ENCODE data around the gene ZNF512B. TPM values are rescaled to one million over a fixed set of nuclear protein-coding genes. Genes with fewer than 3 reads are reported as not detected.
A peak's percentile ranks its signal among the peaks of the same experiment; 100 is the strongest.
"Not testable (repeated sequence)": the region's sequence is repeated elsewhere in the genome, so short reads cannot be mapped to it uniquely, and the experiment has no call there.

The ZNF512B gene
- total RNA-seq, 2 donors from 2014 or later: 1.3 to 2.9 TPM

DNA sequence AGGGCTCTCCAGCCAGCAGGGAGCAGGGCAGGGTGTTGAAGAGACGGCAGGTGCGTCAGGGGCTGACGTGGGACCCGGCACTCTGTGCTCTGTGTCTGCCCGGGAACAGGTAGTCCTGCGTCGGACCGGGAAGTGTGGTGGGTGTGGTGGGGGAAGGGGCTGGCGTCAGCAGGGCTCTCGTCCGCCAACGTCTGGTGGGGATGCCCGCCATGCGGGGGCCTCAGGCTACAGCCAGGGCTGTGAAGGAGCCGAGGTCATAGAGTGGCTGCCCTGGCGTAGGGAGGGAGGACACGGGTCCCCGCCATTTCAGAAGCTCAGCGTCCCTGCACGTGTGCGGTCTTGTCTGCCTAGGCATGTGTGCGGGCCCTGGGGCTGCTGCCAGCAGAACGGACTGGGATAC, 49.5 kb downstream of the ZNF512B start:
- DNase-seq (no peak), ATAC-seq (peak; percentile 19)
- intact Hi-C loops (cut with DNase I, micrococcal nuclease): no loop called here

DNA sequence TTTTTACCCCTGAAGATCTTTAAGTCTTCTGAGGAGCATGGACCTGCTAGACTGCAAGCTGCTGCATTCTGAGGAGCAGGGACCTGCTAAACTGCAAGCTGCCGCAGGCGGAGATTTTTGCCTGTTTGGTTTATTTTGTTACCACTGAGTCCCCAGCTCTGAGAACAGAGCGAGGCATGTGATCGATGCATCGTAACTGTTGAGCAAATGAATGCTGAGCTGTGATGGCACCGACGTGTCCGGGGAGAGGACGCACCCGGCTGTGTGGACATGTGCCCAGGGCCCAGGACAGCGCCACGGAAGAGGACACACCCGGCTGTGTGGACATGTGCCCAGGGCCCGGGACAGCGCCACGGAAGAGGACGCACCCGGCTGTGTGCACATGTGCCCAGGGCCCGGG, 50.6 kb downstream of the ZNF512B start:
- intact Hi-C loops (cut with DNase I, micrococcal nuclease): no loop called here
- ATAC-seq (no peak), DNase-seq (no peak)

DNA sequence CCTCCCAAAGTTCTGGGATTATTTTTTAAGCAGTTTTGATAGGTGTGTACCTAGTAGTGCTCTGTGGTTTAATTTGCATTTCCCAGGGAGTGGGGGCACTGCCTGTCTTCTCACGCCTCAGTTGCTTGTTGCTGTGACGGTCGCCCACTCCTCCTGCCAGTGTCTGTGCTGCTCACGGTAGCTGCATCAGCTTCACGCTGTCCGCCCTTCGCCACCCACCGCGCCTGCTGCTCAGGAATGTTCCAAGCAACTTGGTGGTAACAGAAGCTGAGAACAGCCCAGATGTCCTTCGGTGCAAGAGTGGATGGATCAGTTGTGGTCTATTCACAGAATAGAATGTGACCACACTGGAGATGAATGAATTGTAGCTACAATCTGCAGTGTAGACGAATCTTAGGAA, 51.9 kb downstream of the ZNF512B start:
- ATAC-seq (no peak), DNase-seq (no peak)
- intact Hi-C loops (cut with DNase I, micrococcal nuclease): no loop called here

DNA sequence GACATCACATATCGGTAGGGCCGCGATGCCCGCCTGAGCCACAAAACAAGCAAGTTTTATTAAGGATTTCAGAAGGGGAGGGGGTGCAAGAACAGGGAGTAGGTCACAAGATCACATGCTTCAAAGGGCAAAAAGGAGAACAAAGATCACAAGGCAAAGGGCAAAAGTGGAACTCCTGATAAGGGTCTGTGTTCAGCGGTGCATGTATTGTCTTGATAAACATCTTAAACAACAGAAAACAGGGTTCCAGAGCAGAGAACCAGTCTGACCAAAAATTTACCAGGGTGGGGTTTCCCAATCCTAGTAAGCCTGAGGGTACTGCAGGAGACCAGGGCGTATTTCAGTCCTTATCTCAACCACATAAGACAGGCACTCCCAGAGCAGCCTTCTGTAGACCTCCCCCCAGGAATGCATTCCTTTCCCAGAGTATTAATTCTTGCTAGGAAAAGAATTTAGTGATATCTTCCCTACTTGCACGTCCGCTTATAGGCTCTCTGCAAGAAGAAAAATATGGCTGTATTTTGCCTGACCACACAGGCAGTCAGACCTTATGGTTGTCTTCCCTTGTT, 53.3 kb downstream of the ZNF512B start:
- ATAC-seq; intact Hi-C loops (cut with DNase I, micrococcal nuclease); DNase-seq: not testable (repeated sequence)

DNA sequence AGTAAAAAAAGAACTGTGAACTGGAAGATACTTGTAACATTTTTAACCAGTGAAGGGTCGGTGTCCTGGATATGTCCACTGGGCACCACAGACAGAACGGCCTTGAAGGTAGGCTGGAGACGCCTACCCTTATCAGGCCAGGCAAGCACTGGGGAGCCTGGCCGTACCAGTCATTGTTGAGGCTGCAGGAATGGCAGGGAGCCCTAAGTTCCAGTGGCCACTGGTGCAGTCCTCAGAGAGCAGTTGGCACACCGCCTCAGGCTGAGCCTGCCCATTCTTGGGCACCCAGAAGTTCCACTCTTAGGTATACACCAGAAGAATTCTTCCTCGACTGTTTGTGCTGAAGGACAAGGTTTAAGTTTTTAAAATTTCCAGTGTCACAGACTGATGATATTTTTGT, 54.3 kb downstream of the ZNF512B start:
- intact Hi-C loops (cut with DNase I, micrococcal nuclease): no loop called here
- no peak for DNase-seq
- ATAC-seq: no peak

DNA sequence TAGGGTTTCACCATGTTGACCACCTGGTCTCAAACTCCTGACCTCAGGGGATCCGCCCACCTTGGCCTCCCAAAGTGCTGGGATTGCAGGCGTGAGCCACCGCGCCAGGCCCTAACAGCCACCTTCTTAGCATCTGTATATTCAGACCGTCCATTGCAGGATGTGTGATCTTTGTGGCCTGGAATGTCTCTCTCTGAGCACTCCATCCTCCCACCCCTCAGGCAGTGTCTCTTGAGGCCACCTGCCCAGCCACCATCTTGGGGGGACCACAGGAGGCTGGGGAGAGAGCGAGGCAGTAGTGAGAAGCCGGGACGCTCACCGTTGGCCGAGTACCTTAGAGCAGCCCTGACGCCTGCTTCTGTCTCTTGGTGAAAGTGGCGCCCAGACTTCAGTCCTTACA, 56.0 kb downstream of the ZNF512B start:
- no peak for ATAC-seq
- no peak for DNase-seq
- intact Hi-C loops (cut with DNase I, micrococcal nuclease): no loop called here

DNA sequence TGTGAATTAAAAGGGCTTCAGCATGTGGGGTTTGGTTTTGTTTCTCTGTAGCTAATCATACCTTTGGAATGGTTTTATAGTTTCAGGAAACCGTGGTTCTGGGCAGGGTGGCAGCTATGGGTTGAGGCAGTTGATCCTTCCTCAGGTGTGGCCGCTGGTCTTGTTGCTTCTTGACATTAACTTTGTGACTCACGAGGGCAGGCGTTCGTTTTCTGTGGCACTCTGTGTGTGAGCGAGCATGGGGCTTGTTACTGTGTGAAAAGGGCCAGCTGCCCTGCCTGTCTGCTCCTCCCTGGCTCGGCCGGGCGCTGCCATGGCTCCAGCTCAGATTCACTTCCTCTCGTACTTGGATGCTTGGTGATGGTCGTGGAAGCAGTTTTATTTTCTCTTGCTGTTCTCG, 58.6 kb downstream of the ZNF512B start:
- DNase-seq (peak; percentile 73 to 81), ATAC-seq (peak; percentile 81)

DNA sequence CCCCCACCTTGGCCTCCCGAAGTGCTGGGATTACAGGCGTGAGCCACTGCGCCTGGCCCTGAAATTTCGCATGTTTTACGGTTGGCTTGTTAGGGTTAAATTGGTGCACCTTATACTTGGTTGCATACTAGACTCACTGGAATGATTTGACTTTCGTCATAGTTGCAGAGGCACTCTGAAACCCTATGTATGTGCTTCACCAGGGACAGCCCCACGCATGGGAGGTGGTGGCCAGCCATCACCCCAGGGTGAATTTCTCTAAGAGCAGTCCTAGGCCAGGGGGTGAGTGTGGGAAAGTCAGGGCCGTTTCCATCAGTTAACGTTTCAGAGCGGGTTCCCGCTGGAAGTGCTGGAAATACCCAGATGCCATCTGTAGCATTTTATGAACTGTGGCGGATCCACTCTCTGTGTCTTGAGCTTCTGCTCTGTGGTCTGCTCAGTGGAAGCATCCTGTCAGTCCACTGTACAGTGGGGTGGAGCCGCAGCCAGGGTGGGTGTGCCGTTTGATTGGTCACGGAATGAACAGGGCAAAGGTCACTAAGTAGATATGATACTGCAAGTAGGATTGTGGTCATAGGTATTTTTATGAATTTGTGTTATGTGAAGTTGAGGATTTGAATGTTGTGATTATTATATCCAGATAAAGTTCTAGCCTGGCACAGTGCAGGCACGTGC, 61.6 kb downstream of the ZNF512B start:
- intact Hi-C loops (cut with DNase I, micrococcal nuclease): loop anchor here in 1 of 2 donors (10.0 kb wide), 1 partner anchor 67 kb away; the partner anchor contains the start of gene SAMD10
- peak; percentile 73 to 80 for DNase-seq
- ATAC-seq: peak; percentile 85

More for the DNA sequence above, 58.6 kb downstream of the ZNF512B start:
- intact Hi-C loops (cut with DNase I, micrococcal nuclease): no loop called here

Small RNA genes within 50 kb of the gene (microRNA-seq; reads per million reads assigned to microRNA genes)
- gene MIR1914 (0 to 4.1 reads per million in 2 donors), gene MIR647 (0 reads per million in 2 donors), gene MIR941-1 (0 reads per million in 2 donors), gene MIR941-2 (0 reads per million in 2 donors), gene MIR941-3 (0 reads per million in 2 donors), gene MIR941-4 (0 reads per million in 2 donors), gene MIR941-5 (0 reads per million in 2 donors)

Other genes with a start within 250 kb of the ZNF512B start
- gene LIME1, start 233.3 kb downstream of the ZNF512B start, total RNA-seq: 10 to 100 TPM; 11.1 to 13.4 TPM
- gene SLC2A4RG, start 230.2 kb downstream of the ZNF512B start, total RNA-seq: 10 to 100 TPM; 41.2 to 48.0 TPM
- 1 to 10 TPM; 3.0 to 5.6 TPM for gene ZBTB46, start 138.7 kb downstream of the ZNF512B start, total RNA-seq
- not detected for gene ABHD16B, start 108.4 kb downstream of the ZNF512B start, total RNA-seq
- 10 to 100 TPM; 49.5 to 58.5 TPM for gene TPD52L2, start 104.7 kb downstream of the ZNF512B start, total RNA-seq
- 10 to 100 TPM; 55.3 to 79.4 TPM for gene DNAJC5, start 74.8 kb downstream of the ZNF512B start, total RNA-seq
- gene UCKL1, start 13.5 kb downstream of the ZNF512B start, total RNA-seq: 10 to 100 TPM; 41.7 to 44.8 TPM
- 1 to 10 TPM; 5.8 to 9.5 TPM for gene SAMD10, start 9.7 kb upstream of the ZNF512B start, total RNA-seq
- 10 to 100 TPM; 51.7 to 51.8 TPM for gene PRPF6, start 11.2 kb upstream of the ZNF512B start, total RNA-seq
- 1 to 10 TPM in 1 of 2 donors, under 1 TPM in 1; 0.67 to 1.7 TPM for gene C20orf204, start 66.3 kb upstream of the ZNF512B start, total RNA-seq
- gene SOX18, start 79.7 kb upstream of the ZNF512B start, total RNA-seq: 1 to 10 TPM; 8.9 to 9.1 TPM
- gene TCEA2, start 93.3 kb upstream of the ZNF512B start, total RNA-seq: 1 to 10 TPM; 7.9 to 9.9 TPM
- 1 to 10 TPM; 3.4 to 5.9 TPM for gene RGS19, start 109.6 kb upstream of the ZNF512B start, total RNA-seq
- under 1 TPM; 0.15 to 0.17 TPM for gene OPRL1, start 110.2 kb upstream of the ZNF512B start, total RNA-seq
- not detected for gene LKAAEAR1, start 114.5 kb upstream of the ZNF512B start, total RNA-seq
- not detected for gene NPBWR2, start 137.6 kb upstream of the ZNF512B start, total RNA-seq
- gene MYT1, start 194.5 kb upstream of the ZNF512B start, total RNA-seq: under 1 TPM; 0.06 to 0.11 TPM